SK-N-SH treated with all-trans-retinoic acid at 6 μM for 48 hours (cell line): ENCODE measurements around the gene PTPRN2.

Experiments used
- ATAC-seq: fragments of 200-7000 bp; cut with Tn5 transposase; 3 replicates; pipeline ENCODE4 v1.9.1; 2020; ENCODE audit warnings: mild to moderate bottlenecking, moderate library complexity
- BACH2 ChIP-seq: fragments of 250-450 bp; sonication (Bioruptor Pico); IDR thresholded peaks from 2 replicates; pipeline ENCODE4 v1.9.0; 2021; ENCODE audit warnings: mild to moderate bottlenecking, borderline replicate concordance
- CREB5 ChIP-seq: fragments of 250-450 bp; sonication (Bioruptor Pico); IDR thresholded peaks from 2 replicates; pipeline ENCODE4 v1.5.1; 2020; ENCODE audit warnings: low read depth, mild to moderate bottlenecking, moderate library complexity
- ESRRG ChIP-seq: fragments of 250-450 bp; sonication (Bioruptor Pico); IDR thresholded peaks from 2 replicates; pipeline ENCODE4 v1.6.1; 2021; ENCODE audit warnings: mild to moderate bottlenecking
- GLIS3 ChIP-seq: fragments of 250-450 bp; sonication (Bioruptor Pico); IDR thresholded peaks from 2 replicates; pipeline ENCODE4 v1.5.0; 2020; ENCODE audit warnings: mild to moderate bottlenecking, moderate library complexity
- OSR1 ChIP-seq: fragments of 250-450 bp; sonication (Bioruptor Pico); IDR thresholded peaks from 2 replicates; pipeline ENCODE4 v1.8.0; 2022; ENCODE audit warnings: moderate library complexity, mild to moderate bottlenecking, inconsistent platforms
- PATZ1 ChIP-seq: fragments of 250-450 bp; sonication (Bioruptor Pico); IDR thresholded peaks from 2 replicates; pipeline ENCODE4 v1.8.0; 2020; ENCODE audit warnings: mild to moderate bottlenecking, moderate library complexity, borderline replicate concordance
- PPARA ChIP-seq: fragments of 250-450 bp; sonication (Bioruptor Pico); IDR thresholded peaks from 2 replicates; pipeline ENCODE4 v1.5.0; 2020; ENCODE audit warnings: mild to moderate bottlenecking, borderline replicate concordance
- RARB ChIP-seq: fragments of 250-450 bp; sonication (Bioruptor Pico); IDR thresholded peaks from 2 replicates; pipeline ENCODE4 v1.8.0; 2021; ENCODE audit warnings: mild to moderate bottlenecking, moderate library complexity
- SNAI2 ChIP-seq: fragments of 250-450 bp; sonication (Bioruptor Pico); IDR thresholded peaks from 2 replicates; pipeline ENCODE4 v1.5.0; 2020; ENCODE audit warnings: mild to moderate bottlenecking, moderate library complexity
- TCF4 ChIP-seq: fragments of 250-450 bp; sonication (Bioruptor Pico); IDR thresholded peaks from 2 replicates; pipeline ENCODE4 v1.8.0; 2021; ENCODE audit warnings: mild to moderate bottlenecking, moderate library complexity, borderline replicate concordance
- TOX ChIP-seq: fragments of 250-450 bp; sonication (Bioruptor Pico); IDR thresholded peaks from 2 replicates; pipeline ENCODE4 v1.8.0; 2021; ENCODE audit warnings: mild to moderate bottlenecking, moderate library complexity, borderline replicate concordance
- TSHZ2 ChIP-seq: fragments of 250-450 bp; sonication (Bioruptor Pico); IDR thresholded peaks from 2 replicates; pipeline ENCODE4 v1.5.0; 2020; ENCODE audit warnings: mild to moderate bottlenecking, moderate library complexity
- ZC3H10 ChIP-seq: fragments of 250-450 bp; sonication (Bioruptor Pico); IDR thresholded peaks from 2 replicates; pipeline ENCODE4 v1.5.1; 2021; ENCODE audit warnings: mild to moderate bottlenecking, moderate library complexity
- ZFP30 ChIP-seq: fragments of 450-650 bp; formaldehyde crosslinking; IDR thresholded peaks from 2 replicates; pipeline ENCODE4 v1.5.0; 2022; ENCODE audit warnings: mild to moderate bottlenecking, moderate library complexity
- ZNF565 ChIP-seq: fragments of 450-650 bp; formaldehyde crosslinking; conservative IDR thresholded peaks from 2 replicates; pipeline ENCODE4 v1.5.0; 2020; ENCODE audit warnings: low read depth, mild to moderate bottlenecking, moderate library complexity
- ZNF70 ChIP-seq: fragments of 450-650 bp; formaldehyde crosslinking; IDR thresholded peaks from 2 replicates; pipeline ENCODE4 v1.5.0; 2020; ENCODE audit warnings: mild to moderate bottlenecking, moderate library complexity
- ZNF8 ChIP-seq: fragments of 450-650 bp; formaldehyde crosslinking; IDR thresholded peaks from 2 replicates; pipeline ENCODE4 v1.5.0; 2020; ENCODE audit warnings: mild to moderate bottlenecking, moderate library complexity
- TF ChIP-seq, protein P1 (sequence below): fragments of 250-450 bp; sonication (Bioruptor Pico); IDR thresholded peaks from 2 replicates; pipeline ENCODE4 v1.5.1; 2021; ENCODE audit warnings: mild to moderate bottlenecking, moderate library complexity

Gene PTPRN2

GRCh38 chr7:157721468-157722136, 866.0 kb downstream of the PTPRN2 start:
- TF ChIP-seq OSR1: no peak
- no peak for TF ChIP-seq GLIS3 (CRISPR knock-in tag)
- TF ChIP-seq BACH2: no peak
- no peak for TF ChIP-seq RARB (CRISPR knock-in tag)
- no peak for TF ChIP-seq CREB5 (CRISPR knock-in tag)
- no peak for TF ChIP-seq ZNF8 (CRISPR knock-in tag)
- TF ChIP-seq TOX (CRISPR knock-in tag): no peak
- no peak for TF ChIP-seq ZNF565 (CRISPR knock-in tag)
- ATAC-seq: no peak

DNA sequence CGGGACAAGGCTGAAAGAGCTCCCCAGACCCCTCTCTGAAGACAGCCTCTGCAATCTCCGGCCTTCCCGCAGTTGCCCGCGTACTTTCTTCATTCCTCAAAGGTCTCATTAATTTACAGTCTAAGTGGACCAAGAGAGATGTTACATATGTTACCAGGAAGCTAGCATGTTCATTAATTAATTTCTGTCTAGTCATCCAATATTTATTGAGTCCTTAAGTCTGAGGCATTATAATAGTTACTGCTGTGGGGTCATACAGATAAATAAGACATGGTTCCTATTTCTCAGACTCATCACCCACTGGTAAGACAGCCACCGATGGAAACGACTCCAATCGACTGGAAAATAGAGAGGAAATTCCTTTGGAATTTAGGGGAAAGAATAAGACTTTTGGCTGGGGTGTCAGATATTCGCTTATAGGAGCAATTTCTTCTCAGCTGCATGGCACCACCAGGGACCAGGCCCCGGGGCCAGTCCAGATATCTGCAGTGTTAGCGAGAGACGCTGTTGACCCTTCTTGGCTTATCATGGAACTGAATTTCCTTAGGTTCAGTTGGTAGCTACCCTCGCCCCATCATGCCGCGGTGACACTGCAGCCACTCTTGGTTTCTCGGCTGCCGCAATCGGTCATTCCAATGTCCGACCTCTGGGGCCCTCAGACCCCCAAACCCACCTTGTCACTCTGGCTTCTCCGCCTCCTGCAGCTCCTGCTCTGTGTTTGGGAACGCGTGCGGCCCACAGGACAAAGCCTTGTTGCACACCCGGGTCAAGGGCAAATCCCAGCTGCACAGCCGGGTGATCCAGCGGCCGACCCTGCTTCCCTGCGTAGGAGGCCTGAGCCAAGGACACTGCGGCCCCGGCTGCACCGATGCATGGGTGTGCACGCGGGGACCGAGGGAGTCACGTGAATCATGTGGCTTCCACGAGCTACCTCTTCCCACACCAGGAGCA, 867.6 kb downstream of the PTPRN2 start:
- TF ChIP-seq, protein P1, sequence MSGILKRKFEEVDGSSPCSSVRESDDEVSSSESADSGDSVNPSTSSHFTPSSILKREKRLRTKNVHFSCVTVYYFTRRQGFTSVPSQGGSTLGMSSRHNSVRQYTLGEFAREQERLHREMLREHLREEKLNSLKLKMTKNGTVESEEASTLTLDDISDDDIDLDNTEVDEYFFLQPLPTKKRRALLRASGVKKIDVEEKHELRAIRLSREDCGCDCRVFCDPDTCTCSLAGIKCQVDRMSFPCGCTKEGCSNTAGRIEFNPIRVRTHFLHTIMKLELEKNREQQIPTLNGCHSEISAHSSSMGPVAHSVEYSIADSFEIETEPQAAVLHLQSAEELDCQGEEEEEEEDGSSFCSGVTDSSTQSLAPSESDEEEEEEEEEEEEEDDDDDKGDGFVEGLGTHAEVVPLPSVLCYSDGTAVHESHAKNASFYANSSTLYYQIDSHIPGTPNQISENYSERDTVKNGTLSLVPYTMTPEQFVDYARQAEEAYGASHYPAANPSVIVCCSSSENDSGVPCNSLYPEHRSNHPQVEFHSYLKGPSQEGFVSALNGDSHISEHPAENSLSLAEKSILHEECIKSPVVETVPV (CRISPR knock-in tag): no peak
- no peak for TF ChIP-seq ZFP30 (CRISPR knock-in tag)
- no peak for TF ChIP-seq BACH2
- no peak for TF ChIP-seq ZNF565 (CRISPR knock-in tag)
- TF ChIP-seq SNAI2: no peak
- no peak for TF ChIP-seq ZC3H10 (CRISPR knock-in tag)
- ATAC-seq: no peak

- no peak for ATAC-seq
- no peak for TF ChIP-seq CREB5 (CRISPR knock-in tag)
- TF ChIP-seq, protein P1 (CRISPR knock-in tag): no peak
- TF ChIP-seq RARB (CRISPR knock-in tag): no peak
- TF ChIP-seq BACH2: no peak
- TF ChIP-seq ZNF565 (CRISPR knock-in tag): no peak
These were observed 868.5 kb downstream of the PTPRN2 start for GRCh38 chr7:157719008-157719682.

GRCh38 chr7:157718303-157719007, 869.2 kb downstream of the PTPRN2 start:
- ATAC-seq: no peak
- TF ChIP-seq ZC3H10 (CRISPR knock-in tag) (no peak), TSHZ2 (no peak), ZNF70 (CRISPR knock-in tag) (no peak), TCF4 (CRISPR knock-in tag) (no peak), PATZ1 (CRISPR knock-in tag) (no peak), ZNF8 (CRISPR knock-in tag) (no peak), TOX (CRISPR knock-in tag) (no peak), ESRRG (no peak), SNAI2 (no peak), ZFP30 (CRISPR knock-in tag) (no peak), PPARA (CRISPR knock-in tag) (no peak), GLIS3 (CRISPR knock-in tag) (no peak)
